ENCODE measurements around the gene PPP1R36. TPM values are rescaled to one million over a fixed set of nuclear protein-coding genes. Genes with fewer than 3 reads are reported as not detected.

The PPP1R36 gene
- total RNA-seq, 1 donor from 2014 or later, result not detected

DNA sequence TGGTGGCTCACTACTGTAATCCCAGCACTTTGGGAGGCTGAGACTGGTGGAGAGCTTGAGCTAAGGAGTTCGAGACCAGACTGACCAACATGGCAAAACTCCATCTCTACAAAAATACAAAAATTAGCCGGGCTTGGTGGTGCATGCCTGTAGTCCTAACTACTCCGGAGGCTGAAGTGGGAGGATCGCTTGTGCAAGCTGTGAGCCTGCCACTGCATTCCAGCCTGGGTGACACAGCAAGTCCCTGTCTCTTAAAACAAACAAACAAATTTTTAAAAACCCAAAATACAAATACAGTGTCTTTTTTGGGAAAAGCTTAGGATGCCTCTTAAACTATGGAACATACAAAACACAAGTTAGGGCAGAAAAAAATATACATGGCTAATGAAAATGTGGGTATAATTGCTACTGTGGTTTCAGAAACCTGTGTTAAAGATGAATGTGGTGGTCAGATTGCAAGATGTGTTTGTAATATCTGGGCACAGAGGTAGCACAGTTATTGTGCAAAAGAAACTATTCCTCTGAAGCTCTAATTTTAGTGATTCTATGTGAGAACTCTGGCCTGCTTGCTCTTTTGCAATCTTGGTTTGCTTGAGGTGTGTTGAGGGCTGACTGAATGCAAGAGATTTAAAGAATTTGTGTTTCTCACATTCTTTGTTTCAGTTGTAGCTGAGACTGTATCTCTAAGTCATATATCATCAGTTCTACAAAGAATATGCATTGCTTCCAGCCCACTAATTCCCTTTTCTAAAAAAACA, 13.1 kb upstream of the PPP1R36 start:
- no peak overlapping the region for H3K27ac Mint-ChIP-seq
- H3K36me3 Mint-ChIP-seq (ENCODE audit: low read depth), result peaks cover 7% of the 10 kb centered on the region
- TF ChIP-seq, protein P1, sequence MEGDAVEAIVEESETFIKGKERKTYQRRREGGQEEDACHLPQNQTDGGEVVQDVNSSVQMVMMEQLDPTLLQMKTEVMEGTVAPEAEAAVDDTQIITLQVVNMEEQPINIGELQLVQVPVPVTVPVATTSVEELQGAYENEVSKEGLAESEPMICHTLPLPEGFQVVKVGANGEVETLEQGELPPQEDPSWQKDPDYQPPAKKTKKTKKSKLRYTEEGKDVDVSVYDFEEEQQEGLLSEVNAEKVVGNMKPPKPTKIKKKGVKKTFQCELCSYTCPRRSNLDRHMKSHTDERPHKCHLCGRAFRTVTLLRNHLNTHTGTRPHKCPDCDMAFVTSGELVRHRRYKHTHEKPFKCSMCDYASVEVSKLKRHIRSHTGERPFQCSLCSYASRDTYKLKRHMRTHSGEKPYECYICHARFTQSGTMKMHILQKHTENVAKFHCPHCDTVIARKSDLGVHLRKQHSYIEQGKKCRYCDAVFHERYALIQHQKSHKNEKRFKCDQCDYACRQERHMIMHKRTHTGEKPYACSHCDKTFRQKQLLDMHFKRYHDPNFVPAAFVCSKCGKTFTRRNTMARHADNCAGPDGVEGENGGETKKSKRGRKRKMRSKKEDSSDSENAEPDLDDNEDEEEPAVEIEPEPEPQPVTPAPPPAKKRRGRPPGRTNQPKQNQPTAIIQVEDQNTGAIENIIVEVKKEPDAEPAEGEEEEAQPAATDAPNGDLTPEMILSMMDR (IDR thresholded peaks at IDR 0.05), result no peak
- H3K9me3 Mint-ChIP-seq, result no peaks in the 10 kb centered on the region
- CTCF ChIA-PET, result no interaction called here
- peaks cover 2% of the 10 kb centered on the region for H3K27me3 Mint-ChIP-seq
- intact Hi-C loops (cut with micrococcal nuclease), result no loop called here
- no peak overlapping the region for H3K4me3 Mint-ChIP-seq
- POLR2A ChIA-PET, result interaction anchor here (0.6 kb wide), 2 partner anchors 34 to 90 kb away, joined by 3 to 6 read pairs; no protein-coding TSS in a partner anchor
- DNase-seq, result no peak
- peaks cover 21% of the 10 kb centered on the region for H3K4me1 Mint-ChIP-seq
- ATAC-seq (ENCODE audit: low read depth), result no peak

DNA sequence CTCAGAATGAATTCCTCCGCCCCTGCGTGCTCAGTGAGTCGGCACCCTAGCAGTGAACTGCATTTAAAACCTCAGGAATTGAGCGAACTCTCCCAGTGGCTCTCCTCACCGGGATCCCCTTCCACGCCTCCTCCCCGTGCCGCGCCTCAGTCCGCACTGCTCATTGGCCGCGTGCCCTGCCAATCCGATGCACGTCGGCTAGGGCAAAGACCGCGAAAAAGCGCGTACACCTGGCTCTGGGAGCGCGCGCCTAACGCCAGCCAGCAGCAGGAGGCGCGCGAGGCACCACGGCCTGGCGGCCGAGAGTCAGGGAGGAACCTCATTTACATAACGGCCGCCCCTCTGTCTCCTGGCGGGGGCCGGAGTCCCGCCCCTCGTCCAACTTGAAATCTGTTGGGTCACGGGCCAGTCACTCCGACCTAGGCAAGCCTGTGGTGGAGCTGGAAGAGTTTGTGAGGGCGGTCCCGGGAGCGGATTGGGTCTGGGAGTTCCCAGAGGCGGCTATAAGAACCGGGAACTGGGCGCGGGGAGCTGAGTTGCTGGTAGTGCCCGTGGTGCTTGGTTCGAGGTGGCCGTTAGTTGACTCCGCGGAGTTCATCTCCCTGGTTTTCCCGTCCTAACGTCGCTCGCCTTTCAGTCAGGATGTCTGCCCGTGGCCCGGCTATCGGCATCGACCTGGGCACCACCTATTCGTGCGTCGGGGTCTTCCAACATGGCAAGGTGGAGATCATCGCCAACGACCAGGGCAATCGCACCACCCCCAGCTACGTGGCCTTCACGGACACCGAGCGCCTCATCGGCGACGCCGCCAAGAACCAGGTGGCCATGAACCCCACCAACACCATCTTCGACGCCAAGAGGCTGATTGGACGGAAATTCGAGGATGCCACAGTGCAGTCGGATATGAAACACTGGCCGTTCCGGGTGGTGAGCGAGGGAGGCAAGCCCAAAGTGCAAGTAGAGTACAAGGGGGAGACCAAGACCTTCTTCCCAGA, 9.3 kb upstream of the PPP1R36 start, which contains the start of gene HSPA2:
TSS of gene HSPA2 (plus strand) at position 534 of the 995 bp plus-strand sequence. CDS start at position 643, 109 bp downstream.
- intact Hi-C loops (cut with micrococcal nuclease), result loop anchor here (1.0 to 5.0 kb wide), 9 partner anchors 37 to 1967 kb away; partner anchors contain the start of genes CHURC1, FNTB, GPHN and MTHFD1
- H3K4me3 Mint-ChIP-seq, result peak within 1 kb of the TSS; percentile 100
- peaks cover 33% of the 10 kb centered on the region for H3K4me1 Mint-ChIP-seq
- DNase-seq (peak; percentile 93), ATAC-seq (ENCODE audit: low read depth) (peak; percentile 90)
- TF ChIP-seq, protein P1 (IDR thresholded peaks at IDR 0.05), result no peak
- peaks cover 2% of the 10 kb centered on the region for H3K27me3 Mint-ChIP-seq
- H3K27ac Mint-ChIP-seq, result peak within 1 kb of the TSS; percentile 96
- ChIA-PET POLR2A (interaction anchor here (0.5 to 3.1 kb wide), 23 partner anchors 10 to 997 kb away, joined by 3 to 55 read pairs (median 3); partner anchors contain the start of genes FNTB, MTHFD1, PPP2R5E and ZBTB1), CTCF (interaction anchor here (0.6 to 1.4 kb wide), 5 partner anchors 8 to 95 kb away, joined by 3 to 5 read pairs (median 4); no protein-coding TSS in a partner anchor)
- H3K36me3 Mint-ChIP-seq (ENCODE audit: low read depth), result peaks cover 7% of the 10 kb centered on the region
- H3K9me3 Mint-ChIP-seq, result no peaks in the 10 kb centered on the region

DNA sequence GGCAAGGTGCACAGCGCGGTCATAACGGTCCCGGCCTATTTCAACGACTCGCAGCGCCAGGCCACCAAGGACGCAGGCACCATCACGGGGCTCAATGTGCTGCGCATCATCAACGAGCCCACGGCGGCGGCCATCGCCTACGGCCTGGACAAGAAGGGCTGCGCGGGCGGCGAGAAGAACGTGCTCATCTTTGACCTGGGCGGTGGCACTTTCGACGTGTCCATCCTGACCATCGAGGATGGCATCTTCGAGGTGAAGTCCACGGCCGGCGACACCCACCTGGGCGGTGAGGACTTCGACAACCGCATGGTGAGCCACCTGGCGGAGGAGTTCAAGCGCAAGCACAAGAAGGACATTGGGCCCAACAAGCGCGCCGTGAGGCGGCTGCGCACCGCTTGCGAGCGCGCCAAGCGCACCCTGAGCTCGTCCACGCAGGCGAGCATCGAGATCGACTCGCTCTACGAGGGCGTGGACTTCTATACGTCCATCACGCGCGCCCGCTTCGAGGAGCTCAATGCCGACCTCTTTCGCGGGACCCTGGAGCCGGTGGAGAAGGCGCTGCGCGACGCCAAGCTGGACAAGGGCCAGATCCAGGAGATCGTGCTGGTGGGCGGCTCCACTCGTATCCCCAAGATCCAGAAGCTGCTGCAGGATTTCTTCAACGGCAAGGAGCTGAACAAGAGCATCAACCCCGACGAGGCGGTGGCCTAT, 8.3 kb upstream of the PPP1R36 start:
- peaks cover 33% of the 10 kb centered on the region for H3K4me1 Mint-ChIP-seq
- H3K27ac Mint-ChIP-seq, result no peak overlapping the region
- DNase-seq, result peak; percentile 27
- ChIA-PET POLR2A (interaction anchor here (0.7 to 3.1 kb wide), 4 partner anchors 10 to 37 kb away, joined by 3 to 55 read pairs (median 3); partner anchors contain the start of genes ZBTB1 and ZBTB25), CTCF (no interaction called here)
- H3K4me3 Mint-ChIP-seq, result peak overlapping the region; percentile 100
- peaks cover 2% of the 10 kb centered on the region for H3K27me3 Mint-ChIP-seq
- TF ChIP-seq, protein P1 (IDR thresholded peaks at IDR 0.05), result no peak
- no peaks in the 10 kb centered on the region for H3K9me3 Mint-ChIP-seq
- peaks cover 7% of the 10 kb centered on the region for H3K36me3 Mint-ChIP-seq (ENCODE audit: low read depth)
- no peak for ATAC-seq (ENCODE audit: low read depth)
- intact Hi-C loops (cut with micrococcal nuclease), result loop anchor here (2.0 to 5.0 kb wide), 4 partner anchors 221 to 1966 kb away; partner anchors contain the start of genes FNTB, GPHN and SYNE2

DNA sequence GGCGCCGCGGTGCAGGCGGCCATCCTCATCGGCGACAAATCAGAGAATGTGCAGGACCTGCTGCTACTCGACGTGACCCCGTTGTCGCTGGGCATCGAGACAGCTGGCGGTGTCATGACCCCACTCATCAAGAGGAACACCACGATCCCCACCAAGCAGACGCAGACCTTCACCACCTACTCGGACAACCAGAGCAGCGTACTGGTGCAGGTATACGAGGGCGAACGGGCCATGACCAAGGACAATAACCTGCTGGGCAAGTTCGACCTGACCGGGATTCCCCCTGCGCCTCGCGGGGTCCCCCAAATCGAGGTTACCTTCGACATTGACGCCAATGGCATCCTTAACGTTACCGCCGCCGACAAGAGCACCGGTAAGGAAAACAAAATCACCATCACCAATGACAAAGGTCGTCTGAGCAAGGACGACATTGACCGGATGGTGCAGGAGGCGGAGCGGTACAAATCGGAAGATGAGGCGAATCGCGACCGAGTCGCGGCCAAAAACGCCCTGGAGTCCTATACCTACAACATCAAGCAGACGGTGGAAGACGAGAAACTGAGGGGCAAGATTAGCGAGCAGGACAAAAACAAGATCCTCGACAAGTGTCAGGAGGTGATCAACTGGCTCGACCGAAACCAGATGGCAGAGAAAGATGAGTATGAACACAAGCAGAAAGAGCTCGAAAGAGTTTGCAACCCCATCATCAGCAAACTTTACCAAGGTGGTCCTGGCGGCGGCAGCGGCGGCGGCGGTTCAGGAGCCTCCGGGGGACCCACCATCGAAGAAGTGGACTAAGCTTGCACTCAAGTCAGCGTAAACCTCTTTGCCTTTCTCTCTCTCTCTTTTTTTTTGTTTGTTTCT, 7.6 kb upstream of the PPP1R36 start:
- intact Hi-C loops (cut with micrococcal nuclease), result loop anchor here (2.0 to 5.0 kb wide), 4 partner anchors 220 to 1965 kb away; partner anchors contain the start of genes FNTB, GPHN and SYNE2
- Mint-ChIP-seq H3K4me1 (peaks cover 33% of the 10 kb centered on the region), H3K36me3 (ENCODE audit: low read depth) (peaks cover 7% of the 10 kb centered on the region), H3K4me3 (peak overlapping the region; percentile 100), H3K27me3 (peaks cover 2% of the 10 kb centered on the region), H3K9me3 (no peaks in the 10 kb centered on the region), H3K27ac (peak overlapping the region; percentile 15)
- ATAC-seq (ENCODE audit: low read depth) (no peak), DNase-seq (peak; percentile 25)
- ChIA-PET POLR2A (interaction anchor here (0.7 to 3.1 kb wide), 3 partner anchors 9 to 38 kb away, joined by 3 to 55 read pairs (median 3); partner anchors contain the start of genes ZBTB1 and ZBTB25), CTCF (no interaction called here)
- TF ChIP-seq, protein P1 (IDR thresholded peaks at IDR 0.05), result no peak

Measured in activated B cell treated with CpG ODN at 0.5 μM for 24 hours (primary cell).